Activated naive CD8-positive, alpha-beta T cell (primary cell): Measurements from ENCODE around the gene PTPRN2.
"Not testable (repeated sequence)": the region's sequence is repeated elsewhere in the genome, so short reads cannot be mapped to it uniquely, and the experiment has no call there.

Source experiments
- H3K27ac Mint-ChIP-seq: one replicate; pipeline ENCODE4 v1.8.0; 2021; ENCODE audit warnings: mixed read lengths
- H3K27me3 Mint-ChIP-seq: one replicate; pipeline ENCODE4 v1.8.0; 2021; ENCODE audit warnings: mixed read lengths
- H3K36me3 Mint-ChIP-seq: one replicate; pipeline ENCODE4 v1.8.0; 2021; ENCODE audit warnings: mixed read lengths
- H3K4me1 Mint-ChIP-seq: one replicate; pipeline ENCODE4 v1.8.0; 2021; ENCODE audit warnings: low read depth, mixed read lengths
- H3K4me3 Mint-ChIP-seq: one replicate; pipeline ENCODE4 v1.8.0; 2021; ENCODE audit warnings: mild to moderate bottlenecking, mixed read lengths
- H3K9me3 Mint-ChIP-seq: one replicate; pipeline ENCODE4 v1.8.0; 2021; ENCODE audit warnings: low read depth, mixed read lengths

PTPRN2 gene

DNA sequence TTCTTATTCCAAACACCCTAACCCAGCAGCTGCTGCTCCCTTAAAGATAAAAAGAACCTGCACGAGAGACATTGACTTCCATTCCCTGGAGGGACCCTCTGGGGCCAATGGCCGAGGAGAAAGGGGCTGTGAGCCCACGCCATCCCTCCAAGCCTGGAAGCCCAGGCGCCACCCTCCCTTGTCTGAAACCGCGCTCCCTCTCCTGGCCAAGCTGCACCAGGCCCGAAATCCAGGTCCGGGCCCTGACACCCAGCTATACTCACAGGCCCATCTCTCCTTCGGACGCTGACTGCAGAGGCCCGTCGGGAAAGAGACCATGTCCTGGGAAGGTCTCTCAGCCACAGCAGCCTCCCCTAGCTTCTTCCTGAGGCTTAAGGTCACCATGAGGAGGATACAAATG is 196.5 kb downstream of the PTPRN2 start:
- Mint-ChIP-seq H3K9me3 (no peaks in the 10 kb centered on the region), H3K4me3 (no peak overlapping the region), H3K4me1 (no peaks in the 10 kb centered on the region), H3K36me3 (no peaks in the 10 kb centered on the region), H3K27me3 (no peaks in the 10 kb centered on the region), H3K27ac (no peak overlapping the region)

GRCh38 chr7:158390460-158390859 is 197.2 kb downstream of the PTPRN2 start:
- Mint-ChIP-seq H3K27ac (no peak overlapping the region), H3K27me3 (no peaks in the 10 kb centered on the region), H3K9me3 (no peaks in the 10 kb centered on the region), H3K4me1 (no peaks in the 10 kb centered on the region), H3K36me3 (no peaks in the 10 kb centered on the region), H3K4me3 (no peak overlapping the region)

- Mint-ChIP-seq H3K36me3 (no peaks in the 10 kb centered on the region), H3K27ac (no peak overlapping the region), H3K27me3 (no peaks in the 10 kb centered on the region), H3K9me3 (no peaks in the 10 kb centered on the region), H3K4me1 (no peaks in the 10 kb centered on the region), H3K4me3 (no peak overlapping the region)
These were observed 197.9 kb downstream of the PTPRN2 start for GRCh38 chr7:158389514-158390425.

- Mint-ChIP-seq H3K27me3 (no peaks in the 10 kb centered on the region), H3K4me1 (no peaks in the 10 kb centered on the region), H3K9me3 (no peaks in the 10 kb centered on the region), H3K27ac (no peak overlapping the region), H3K4me3 (no peak overlapping the region), H3K36me3 (no peaks in the 10 kb centered on the region)
These were observed 198.7 kb downstream of the PTPRN2 start for GRCh38 chr7:158388928-158389327.

GRCh38 chr7:158388072-158388471 is 199.6 kb downstream of the PTPRN2 start:
- Mint-ChIP-seq H3K9me3 (no peaks in the 10 kb centered on the region), H3K27me3 (no peaks in the 10 kb centered on the region), H3K36me3 (no peaks in the 10 kb centered on the region), H3K4me1 (no peaks in the 10 kb centered on the region), H3K4me3 (no peak overlapping the region), H3K27ac (no peak overlapping the region)

- no peaks in the 10 kb centered on the region for H3K9me3 Mint-ChIP-seq
- no peaks in the 10 kb centered on the region for H3K4me1 Mint-ChIP-seq
- H3K27ac Mint-ChIP-seq = no peak overlapping the region
- H3K4me3 Mint-ChIP-seq = no peak overlapping the region
- no peaks in the 10 kb centered on the region for H3K27me3 Mint-ChIP-seq
- no peaks in the 10 kb centered on the region for H3K36me3 Mint-ChIP-seq
These were observed 200.1 kb downstream of the PTPRN2 start for GRCh38 chr7:158387546-158387891.

DNA sequence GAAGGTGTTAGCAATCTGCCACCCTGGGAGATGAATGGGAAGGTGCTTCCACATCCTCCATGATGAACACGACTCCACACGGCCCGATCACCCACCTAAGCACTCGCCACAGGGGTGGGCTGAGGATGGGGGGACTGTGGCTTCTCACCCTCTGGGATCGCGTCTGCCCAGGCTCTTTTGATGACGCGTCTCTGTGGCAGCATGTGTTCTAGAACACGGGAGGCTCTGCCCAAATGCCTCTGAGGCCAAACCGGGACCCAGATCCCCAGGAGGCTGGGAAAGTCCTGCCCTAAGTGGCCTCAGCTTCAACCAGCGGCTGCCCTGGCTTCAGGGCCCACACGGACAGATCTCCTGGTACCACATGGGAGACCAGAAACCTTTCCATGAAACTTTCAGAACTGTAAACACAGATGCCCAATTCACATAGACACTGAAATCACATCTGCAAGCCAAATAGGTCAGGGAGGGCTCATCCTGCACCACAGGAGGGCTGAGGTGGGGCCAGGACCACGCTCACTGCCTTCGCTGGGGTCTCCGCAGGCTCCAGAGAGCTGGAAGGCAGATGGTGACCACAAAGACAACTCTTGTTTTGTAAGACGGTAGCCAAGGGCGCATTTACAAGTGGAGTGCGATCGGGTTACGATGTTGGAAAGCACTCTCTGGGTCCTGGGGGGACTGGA is 200.6 kb downstream of the PTPRN2 start:
- Mint-ChIP-seq H3K9me3 (no peaks in the 10 kb centered on the region), H3K27ac (no peak overlapping the region), H3K36me3 (no peaks in the 10 kb centered on the region), H3K4me3 (no peak overlapping the region), H3K27me3 (no peaks in the 10 kb centered on the region), H3K4me1 (no peaks in the 10 kb centered on the region)

DNA sequence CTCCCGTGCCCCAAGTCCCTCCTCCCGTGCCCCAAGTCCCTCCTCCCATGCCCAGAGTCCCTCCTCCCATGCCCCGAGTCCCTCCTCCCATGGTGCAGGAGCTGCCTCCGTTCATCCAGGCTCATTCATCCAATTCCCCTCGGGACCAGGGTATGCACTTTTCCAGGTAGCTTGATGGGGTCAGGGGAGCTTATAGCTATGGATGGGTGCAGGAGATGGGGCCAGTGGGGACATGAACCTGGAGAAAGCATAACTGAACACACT is 201.3 kb downstream of the PTPRN2 start:
- Mint-ChIP-seq H3K36me3 (no peaks in the 10 kb centered on the region), H3K27me3 (peaks cover 2% of the 10 kb centered on the region), H3K9me3 (peaks cover under 1% of the 10 kb centered on the region), H3K4me1 (no peaks in the 10 kb centered on the region), H3K4me3 (no peak overlapping the region), H3K27ac (no peak overlapping the region)

DNA sequence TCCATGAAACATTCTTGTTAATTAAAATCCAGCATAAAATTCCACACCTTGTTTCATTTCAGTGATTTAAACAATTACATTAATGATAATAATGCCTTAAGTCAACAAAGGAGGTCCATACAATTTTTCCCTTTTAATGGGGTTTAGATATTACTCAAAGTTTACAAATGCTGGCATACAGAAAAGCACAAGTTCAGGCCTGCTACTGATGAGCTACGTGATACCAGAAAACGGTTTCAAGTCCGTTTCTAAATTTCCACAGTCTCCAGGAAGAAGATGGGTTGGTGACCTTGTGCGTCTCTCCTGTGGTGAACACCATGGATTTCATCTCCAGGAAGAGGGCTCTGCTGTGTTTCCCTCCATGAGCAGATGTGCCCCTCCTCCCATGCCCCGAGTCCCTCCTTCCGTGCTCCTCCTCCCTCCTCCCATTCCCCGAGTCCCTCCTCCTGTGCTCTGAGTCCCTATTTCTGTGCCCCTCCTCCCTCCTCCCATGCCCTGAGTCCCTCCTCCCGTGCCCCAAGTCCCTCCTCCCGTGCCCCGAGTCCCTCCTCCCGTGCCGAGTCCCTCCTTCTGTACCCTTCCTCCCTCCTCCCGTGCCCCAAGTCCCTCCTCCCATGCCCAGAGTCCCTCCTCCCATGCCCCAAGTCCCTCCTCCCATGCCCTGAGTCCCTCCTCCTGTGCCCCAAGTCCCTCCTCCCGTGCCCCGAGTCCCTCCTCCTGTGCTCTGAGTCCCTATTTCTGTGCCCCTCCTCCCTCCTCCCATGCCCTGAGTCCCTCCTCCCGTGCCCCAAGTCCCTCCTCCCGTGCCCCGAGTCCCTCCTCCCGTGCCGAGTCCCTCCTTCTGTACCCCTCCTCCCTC is 201.9 kb downstream of the PTPRN2 start:
- not testable (repeated sequence) for H3K4me1 Mint-ChIP-seq, H3K4me3 Mint-ChIP-seq, H3K36me3 Mint-ChIP-seq, H3K9me3 Mint-ChIP-seq, H3K27me3 Mint-ChIP-seq, H3K27ac Mint-ChIP-seq

DNA sequence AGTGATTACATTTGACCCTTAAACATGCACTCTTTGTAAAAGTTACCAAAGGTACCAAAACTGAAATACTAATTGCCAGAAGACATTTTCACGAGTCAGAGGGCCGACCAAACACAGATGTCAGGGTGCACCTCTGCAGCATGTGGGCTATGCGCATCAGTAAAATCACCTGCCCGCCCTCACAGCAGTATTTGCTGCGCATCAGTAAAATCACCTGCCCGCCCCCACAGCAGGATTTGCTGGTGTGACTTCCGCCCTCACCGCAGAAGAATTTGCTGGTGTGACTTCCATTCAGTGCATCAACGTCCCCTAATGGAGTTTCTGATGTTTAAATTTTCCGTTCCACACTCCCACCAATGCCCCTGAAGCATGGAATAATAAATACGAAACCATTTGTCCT is 202.9 kb downstream of the PTPRN2 start:
- H3K27ac Mint-ChIP-seq = no peak overlapping the region
- peaks cover 4% of the 10 kb centered on the region for H3K27me3 Mint-ChIP-seq
- no peak overlapping the region for H3K4me3 Mint-ChIP-seq

DNA sequence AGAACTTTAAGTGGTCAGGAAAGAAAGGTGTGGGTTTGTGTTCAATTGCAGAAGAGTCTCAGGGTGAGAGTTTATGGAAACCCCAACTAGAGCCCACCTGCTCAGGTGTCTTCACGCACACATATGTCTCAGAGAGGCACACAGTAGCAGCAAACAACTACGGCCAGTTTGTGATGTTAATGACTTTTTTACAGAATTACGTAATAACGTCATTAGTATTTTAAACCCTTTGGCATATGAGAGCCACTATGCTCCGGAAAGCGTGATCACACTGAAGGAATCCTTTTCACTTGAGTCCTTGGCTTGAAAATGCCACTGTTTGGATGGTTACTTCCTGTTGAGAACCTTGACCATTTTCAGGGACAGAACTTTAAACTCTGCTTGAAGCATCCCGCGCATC is 204.0 kb downstream of the PTPRN2 start:
- Mint-ChIP-seq H3K9me3 (peaks cover 4% of the 10 kb centered on the region), H3K27me3 (peaks cover 4% of the 10 kb centered on the region), H3K4me1 (no peaks in the 10 kb centered on the region), H3K4me3 (no peak overlapping the region), H3K27ac (no peak overlapping the region), H3K36me3 (no peaks in the 10 kb centered on the region)

More for the DNA sequence above, 202.9 kb downstream of the PTPRN2 start:
- H3K4me1 Mint-ChIP-seq = no peaks in the 10 kb centered on the region
- H3K9me3 Mint-ChIP-seq = peaks cover 4% of the 10 kb centered on the region
- H3K36me3 Mint-ChIP-seq = no peaks in the 10 kb centered on the region

- Mint-ChIP-seq H3K9me3 (peaks cover 4% of the 10 kb centered on the region), H3K27ac (no peak overlapping the region), H3K36me3 (no peaks in the 10 kb centered on the region), H3K4me3 (no peak overlapping the region), H3K27me3 (peaks cover 4% of the 10 kb centered on the region), H3K4me1 (no peaks in the 10 kb centered on the region)
These were observed 205.0 kb downstream of the PTPRN2 start for GRCh38 chr7:158382363-158383254.

GRCh38 chr7:158381956-158382355 is 205.7 kb downstream of the PTPRN2 start:
- peaks cover 4% of the 10 kb centered on the region for H3K9me3 Mint-ChIP-seq
- H3K4me3 Mint-ChIP-seq = no peak overlapping the region
- peaks cover 3% of the 10 kb centered on the region for H3K4me1 Mint-ChIP-seq
- H3K27me3 Mint-ChIP-seq = peaks cover 4% of the 10 kb centered on the region
- no peaks in the 10 kb centered on the region for H3K36me3 Mint-ChIP-seq
- no peak overlapping the region for H3K27ac Mint-ChIP-seq

GRCh38 chr7:158378978-158379377 is 208.6 kb downstream of the PTPRN2 start:
- peaks cover 4% of the 10 kb centered on the region for H3K9me3 Mint-ChIP-seq
- no peaks in the 10 kb centered on the region for H3K36me3 Mint-ChIP-seq
- H3K27me3 Mint-ChIP-seq = peaks cover 4% of the 10 kb centered on the region
- H3K4me3 Mint-ChIP-seq = no peak overlapping the region
- H3K4me1 Mint-ChIP-seq = peaks cover 15% of the 10 kb centered on the region
- H3K27ac Mint-ChIP-seq = no peak overlapping the region
